Naive B cell (primary cell): ENCODE data around the gene CTNNBIP1. TPM values are rescaled to one million over a fixed set of nuclear protein-coding genes. Genes with fewer than 3 reads are reported as not detected.

Source experiments
- ATAC-seq, 2 donors: fragments of 150-1000 bp; cut with Tn5 transposase; 2 replicates each; pipeline ENCODE4 v1.10.0; 2021; ENCODE audit warnings: low read depth in 2 of 2, mild to moderate bottlenecking in 2 of 2, moderate library complexity in 2 of 2
- DNase-seq: peaks from one replicate; pipeline ENCODE4 v3.0.0; 2022
- H3K27ac Mint-ChIP-seq, 6 donors: one replicate each; pipeline ENCODE4 v1.8.0; 2020 to 2022; ENCODE audit warnings: mild to moderate bottlenecking in 6 of 6, mixed read lengths in 6 of 6, moderate library complexity in 5 of 6, inconsistent platforms in 2 of 6
- H3K27me3 Mint-ChIP-seq, 3 donors: one replicate each; pipeline ENCODE4 v1.8.0; 2021 to 2022; ENCODE audit warnings: mixed read lengths in 3 of 3, mild to moderate bottlenecking in 1 of 3
- H3K36me3 Mint-ChIP-seq, 2 donors: one replicate each; pipeline ENCODE4 v1.8.0; 2020 to 2022; ENCODE audit warnings: mixed read lengths in 2 of 2, inconsistent platforms in 1 of 2, mild to moderate bottlenecking in 1 of 2
- H3K4me1 Mint-ChIP-seq, 3 donors: one replicate each; pipeline ENCODE4 v1.8.0; 2020 to 2022; ENCODE audit warnings: mixed read lengths in 3 of 3, inconsistent platforms in 1 of 3, mild to moderate bottlenecking in 1 of 3, moderate library complexity in 1 of 3
- H3K4me3 Mint-ChIP-seq, 8 donors: one replicate each; pipeline ENCODE4 v1.8.0; 2020 to 2022; ENCODE audit warnings: mild to moderate bottlenecking in 8 of 8, mixed read lengths in 8 of 8, moderate library complexity in 8 of 8, inconsistent platforms in 2 of 8
- H3K9me3 Mint-ChIP-seq, 7 donors: one replicate each; pipeline ENCODE4 v1.8.0; 2020 to 2022; ENCODE audit warnings: mixed read lengths in 7 of 7, mild to moderate bottlenecking in 5 of 7, inconsistent platforms in 2 of 7, moderate library complexity in 1 of 7
- polyA plus RNA-seq, 6 donors: library from polyadenylated mRNA; unstranded; fragments of 300-500 nt; fragmentation: Illumina TruSeq; gene quantifications; one replicate each; pipeline ENCODE4 v1.2.3, GENCODE V29; 2021; ENCODE audit warnings: low read depth in 6 of 6

The CTNNBIP1 gene
- polyA plus RNA-seq, 6 donors from 2014 or later, result 7.4 to 13.4 (median 8.6) TPM

GRCh38 chr1:9869831-9870251 is 40.2 kb downstream of the CTNNBIP1 start:
- ATAC-seq, result no peak
- peaks cover 7 to 17% (median 9%) of the 10 kb centered on the region in 3 donors for H3K4me1 Mint-ChIP-seq
- no peaks in the 10 kb centered on the region for H3K9me3 Mint-ChIP-seq
- H3K4me3 Mint-ChIP-seq, result no peak overlapping the region
- DNase-seq, result no peak
- no peaks in the 10 kb centered on the region for H3K36me3 Mint-ChIP-seq
- no peak overlapping the region for H3K27ac Mint-ChIP-seq
- no peaks in the 10 kb centered on the region for H3K27me3 Mint-ChIP-seq

GRCh38 chr1:9868244-9868590 is 41.9 kb downstream of the CTNNBIP1 start:
- ATAC-seq (no peak), DNase-seq (no peak)
- no peaks in the 10 kb centered on the region for H3K9me3 Mint-ChIP-seq
- H3K27ac Mint-ChIP-seq, result no peak overlapping the region
- H3K4me1 Mint-ChIP-seq, result peaks cover 6 to 14% (median 12%) of the 10 kb centered on the region in 3 donors
- no peak overlapping the region for H3K4me3 Mint-ChIP-seq
- no peaks in the 10 kb centered on the region for H3K27me3 Mint-ChIP-seq
- H3K36me3 Mint-ChIP-seq, result no peaks in the 10 kb centered on the region

- H3K27ac Mint-ChIP-seq, result peak overlapping the region in 1 of 6 donors; percentile 48
- peak; percentile 93 to 96 for ATAC-seq
- H3K4me1 Mint-ChIP-seq, result peaks cover 6 to 14% (median 12%) of the 10 kb centered on the region in 3 donors
- no peak overlapping the region for H3K4me3 Mint-ChIP-seq
- no peaks in the 10 kb centered on the region for H3K36me3 Mint-ChIP-seq
- H3K27me3 Mint-ChIP-seq, result no peaks in the 10 kb centered on the region
- peak; percentile 81 for DNase-seq
- no peaks in the 10 kb centered on the region for H3K9me3 Mint-ChIP-seq
Observed at GRCh38 chr1:9867408-9868243, 42.4 kb downstream of the CTNNBIP1 start.

GRCh38 chr1:9866836-9867235 is 43.2 kb downstream of the CTNNBIP1 start:
- no peaks in the 10 kb centered on the region for H3K9me3 Mint-ChIP-seq
- H3K4me3 Mint-ChIP-seq, result no peak overlapping the region
- no peak for DNase-seq
- H3K36me3 Mint-ChIP-seq, result no peaks in the 10 kb centered on the region
- no peak for ATAC-seq
- H3K27ac Mint-ChIP-seq, result peak overlapping the region in 4 of 6 donors; percentile 13 to 85 (median 56)
- no peaks in the 10 kb centered on the region for H3K27me3 Mint-ChIP-seq
- H3K4me1 Mint-ChIP-seq, result peaks cover 6 to 14% (median 12%) of the 10 kb centered on the region in 3 donors

GRCh38 chr1:9865724-9866123 is 44.3 kb downstream of the CTNNBIP1 start:
- DNase-seq, result no peak
- H3K27ac Mint-ChIP-seq, result peak overlapping the region in 1 of 6 donors; percentile 58
- H3K4me1 Mint-ChIP-seq, result peaks cover 10 to 14% (median 12%) of the 10 kb centered on the region in 3 donors
- ATAC-seq, result no peak
- H3K4me3 Mint-ChIP-seq, result no peak overlapping the region
- no peaks in the 10 kb centered on the region for H3K27me3 Mint-ChIP-seq
- H3K36me3 Mint-ChIP-seq, result no peaks in the 10 kb centered on the region
- H3K9me3 Mint-ChIP-seq, result no peaks in the 10 kb centered on the region

- H3K27ac Mint-ChIP-seq, result peak overlapping the region in 1 of 6 donors; percentile 70
- no peak for ATAC-seq
- no peak for DNase-seq
- H3K36me3 Mint-ChIP-seq, result peaks cover 0 to 4% of the 10 kb centered on the region in 2 donors
- no peaks in the 10 kb centered on the region for H3K27me3 Mint-ChIP-seq
- H3K4me1 Mint-ChIP-seq, result peaks cover 10 to 16% (median 12%) of the 10 kb centered on the region in 3 donors
- peak overlapping the region in 1 of 8 donors; percentile 20 for H3K4me3 Mint-ChIP-seq
- no peaks in the 10 kb centered on the region for H3K9me3 Mint-ChIP-seq
Observed at GRCh38 chr1:9863371-9863770, 46.7 kb downstream of the CTNNBIP1 start.

GRCh38 chr1:9861360-9861759 is 48.7 kb downstream of the CTNNBIP1 start:
- Mint-ChIP-seq H3K36me3 (peaks cover 0 to 8% of the 10 kb centered on the region in 2 donors), H3K27ac (peak overlapping the region in 1 of 6 donors; percentile 15), H3K9me3 (no peaks in the 10 kb centered on the region), H3K4me3 (no peak overlapping the region), H3K27me3 (no peaks in the 10 kb centered on the region), H3K4me1 (peaks cover 0 to 12% (median 7%) of the 10 kb centered on the region in 3 donors)
- ATAC-seq, result no peak
- no peak for DNase-seq

- no peaks in the 10 kb centered on the region for H3K27me3 Mint-ChIP-seq
- peaks cover 0 to 12% (median 7%) of the 10 kb centered on the region in 3 donors for H3K4me1 Mint-ChIP-seq
- no peak for DNase-seq
- ATAC-seq, result no peak
- peaks cover 0 to 8% of the 10 kb centered on the region in 2 donors for H3K36me3 Mint-ChIP-seq
- no peak overlapping the region for H3K4me3 Mint-ChIP-seq
- H3K9me3 Mint-ChIP-seq, result no peaks in the 10 kb centered on the region
- peak overlapping the region in 2 of 6 donors; percentile 15 to 51 for H3K27ac Mint-ChIP-seq
Observed at GRCh38 chr1:9860887-9861286, 49.2 kb downstream of the CTNNBIP1 start.

- H3K27me3 Mint-ChIP-seq, result no peaks in the 10 kb centered on the region
- peaks cover 0 to 12% (median 7%) of the 10 kb centered on the region in 3 donors for H3K4me1 Mint-ChIP-seq
- no peak overlapping the region for H3K4me3 Mint-ChIP-seq
- DNase-seq, result no peak
- no peak overlapping the region for H3K27ac Mint-ChIP-seq
- no peak for ATAC-seq
- no peaks in the 10 kb centered on the region for H3K9me3 Mint-ChIP-seq
- H3K36me3 Mint-ChIP-seq, result peaks cover 0 to 8% of the 10 kb centered on the region in 2 donors
Observed at GRCh38 chr1:9859281-9860014, 50.6 kb downstream of the CTNNBIP1 start.

GRCh38 chr1:9858293-9859035 is 51.6 kb downstream of the CTNNBIP1 start:
- peak overlapping the region in 2 of 6 donors; percentile 0 to 10 for H3K27ac Mint-ChIP-seq
- no peaks in the 10 kb centered on the region for H3K27me3 Mint-ChIP-seq
- peaks cover 0 to 7% (median 6%) of the 10 kb centered on the region in 3 donors for H3K4me1 Mint-ChIP-seq
- DNase-seq (no peak), ATAC-seq (no peak)
- H3K36me3 Mint-ChIP-seq, result peaks cover 3 to 8% of the 10 kb centered on the region in 2 donors
- H3K9me3 Mint-ChIP-seq, result peaks cover 0 to 7% (median 5%) of the 10 kb centered on the region in 7 donors
- peak overlapping the region in 1 of 8 donors; percentile 41 for H3K4me3 Mint-ChIP-seq

GRCh38 chr1:9855186-9855585 is 54.9 kb downstream of the CTNNBIP1 start:
- H3K4me1 Mint-ChIP-seq, result peaks cover 13 to 22% (median 22%) of the 10 kb centered on the region in 3 donors
- no peaks in the 10 kb centered on the region for H3K27me3 Mint-ChIP-seq
- no peak overlapping the region for H3K4me3 Mint-ChIP-seq
- peak overlapping the region in 1 of 6 donors; percentile 62 for H3K27ac Mint-ChIP-seq
- H3K36me3 Mint-ChIP-seq, result peaks cover 4 to 8% of the 10 kb centered on the region in 2 donors
- DNase-seq, result no peak
- peaks cover 0 to 7% (median 5%) of the 10 kb centered on the region in 7 donors for H3K9me3 Mint-ChIP-seq
- ATAC-seq, result no peak

GRCh38 chr1:9853249-9853595 is 56.8 kb downstream of the CTNNBIP1 start:
- H3K4me1 Mint-ChIP-seq, result peaks cover 15 to 35% (median 35%) of the 10 kb centered on the region in 3 donors
- H3K9me3 Mint-ChIP-seq, result peaks cover 0 to 7% (median 5%) of the 10 kb centered on the region in 7 donors
- H3K4me3 Mint-ChIP-seq, result no peak overlapping the region
- peaks cover 3 to 4% of the 10 kb centered on the region in 2 donors for H3K36me3 Mint-ChIP-seq
- ATAC-seq, result no peak
- no peak for DNase-seq
- H3K27ac Mint-ChIP-seq, result no peak overlapping the region
- H3K27me3 Mint-ChIP-seq, result no peaks in the 10 kb centered on the region
